A549 (cell line): ENCODE results near the gene POLD4.

Source experiments
- CEBPB ChIP-seq, 2 experiments: fragments of >200 bp in 1 of 2; sonication (Bioruptor Twin) in 1 of 2; formaldehyde crosslinking in 1 of 2; IDR thresholded peaks; 2 replicates each; pipeline ENCODE4 v1.6.1; 2012 to 2016
- EP300 ChIP-seq, 2 experiments: fragments of >200 bp; sonication (Bioruptor Twin); formaldehyde crosslinking; IDR thresholded peaks; 2 replicates in 1 of 2; 3 replicates in 1 of 2; pipeline ENCODE4 v1.6.1; 2016 to 2017
- MAFK ChIP-seq: fragments of 450-650 bp; IDR thresholded peaks from 2 replicates; pipeline ENCODE4 v1.6.1; 2014; ENCODE audit not compliant: partially characterized antibody
- MYC ChIP-seq: IDR thresholded peaks from 2 replicates; pipeline ENCODE4 v1.6.1; 2012; ENCODE audit warnings: mild to moderate bottlenecking, inconsistent platforms, low read length, improper control_type of control experiment, borderline replicate concordance
- POLR2A ChIP-seq: IDR thresholded peaks from 2 replicates; pipeline ENCODE4 v1.6.1; 2012; ENCODE audit warnings: mild to moderate bottlenecking, low read length

DNA sequence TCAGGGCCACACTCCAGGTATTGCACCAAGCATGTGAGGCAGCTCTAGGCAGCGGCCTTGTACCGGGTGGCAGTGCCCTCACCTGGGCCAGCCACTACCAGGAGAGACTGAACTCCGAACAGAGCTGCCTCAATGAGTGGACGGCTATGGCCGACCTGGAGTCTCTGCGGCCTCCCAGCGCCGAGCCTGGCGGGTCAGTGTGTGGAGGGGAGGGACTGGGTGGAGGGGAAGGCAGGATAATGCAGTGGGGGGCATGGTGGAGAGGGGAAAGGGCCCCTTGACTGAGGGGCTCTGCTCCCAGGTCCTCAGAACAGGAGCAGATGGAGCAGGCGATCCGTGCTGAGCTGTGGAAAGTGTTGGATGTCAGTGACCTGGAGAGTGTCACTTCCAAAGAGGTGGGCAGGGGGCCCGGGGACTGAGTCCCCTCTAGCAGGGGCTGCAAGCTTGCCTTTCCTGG is 45.8 kb downstream of the POLD4 start:
- no peak for TF ChIP-seq MYC
- TF ChIP-seq POLR2A: no peak
- TF ChIP-seq MAFK: no peak
- no peak for TF ChIP-seq EP300 (IDR thresholded peaks at IDR 0.05)
- TF ChIP-seq CEBPB (IDR thresholded peaks at IDR 0.05): no peak
